Prostate gland (tissue), 2 donors: ENCODE data around the gene GLO1.
A peak's percentile ranks its signal among the peaks of the same experiment; 100 is the strongest.

Source experiments
- POLR2A ChIP-seq: fragments of 450-650 bp; IDR thresholded peaks from one replicate; pipeline ENCODE4 v1.6.1; 2016; ENCODE audit warnings: antibody characterized with exemption, mild to moderate bottlenecking
- TF ChIP-seq, protein P1 (sequence below), 4 experiments: fragments of 200-600 bp in 2 of 4; fragments of 450-650 bp in 2 of 4; sonication (generic) in 2 of 4; IDR thresholded peaks; 1 replicate in 3 of 4; 2 replicates in 1 of 4; pipeline ENCODE4 v1.5.1; 2016 to 2019; ENCODE audit warnings: antibody characterized with exemption in 4 of 4, mild to moderate bottlenecking in 2 of 4, moderate library complexity in 2 of 4

DNA sequence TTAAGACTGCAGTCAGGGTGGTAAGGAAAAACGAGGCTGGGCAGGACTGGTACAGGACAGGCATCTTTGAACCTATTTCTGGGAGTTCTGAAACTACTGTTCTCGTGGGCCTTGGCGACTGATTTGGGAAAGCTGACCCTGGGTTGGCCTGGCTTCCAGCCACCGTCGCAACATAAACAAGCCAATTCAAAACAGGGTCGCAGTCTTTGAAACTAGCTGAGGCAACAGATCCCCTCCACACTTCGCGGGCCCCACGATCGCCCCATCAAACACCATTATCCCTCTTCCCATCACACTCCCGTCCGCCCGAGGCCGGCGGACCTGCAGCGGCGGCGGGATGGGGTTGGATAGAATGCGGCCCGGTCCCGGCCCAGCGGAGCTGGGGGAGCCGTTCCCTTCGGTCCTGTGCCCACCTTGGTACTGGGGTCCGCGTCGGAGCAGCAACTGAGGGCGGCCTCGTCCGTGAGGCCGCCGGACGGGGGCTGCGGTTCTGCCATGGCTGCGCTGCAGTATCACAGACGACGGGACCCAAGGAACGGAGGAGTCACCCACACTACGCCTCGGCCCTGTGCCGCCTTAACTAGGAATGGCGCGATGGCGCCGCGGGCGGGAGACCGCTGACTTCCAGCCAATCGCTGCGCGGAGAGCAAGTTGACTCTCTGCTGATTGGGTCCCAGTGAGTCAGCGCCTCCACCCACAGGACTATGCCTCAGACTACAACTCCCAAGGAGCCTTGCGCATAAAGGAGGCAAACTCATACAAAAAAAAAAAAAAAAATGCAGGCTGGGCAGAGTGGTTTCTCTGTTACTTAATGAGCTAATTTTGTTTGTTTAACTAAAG, at the start of gene GLO1:
- peak; percentile 90 for TF ChIP-seq POLR2A
- TF ChIP-seq, protein P1, sequence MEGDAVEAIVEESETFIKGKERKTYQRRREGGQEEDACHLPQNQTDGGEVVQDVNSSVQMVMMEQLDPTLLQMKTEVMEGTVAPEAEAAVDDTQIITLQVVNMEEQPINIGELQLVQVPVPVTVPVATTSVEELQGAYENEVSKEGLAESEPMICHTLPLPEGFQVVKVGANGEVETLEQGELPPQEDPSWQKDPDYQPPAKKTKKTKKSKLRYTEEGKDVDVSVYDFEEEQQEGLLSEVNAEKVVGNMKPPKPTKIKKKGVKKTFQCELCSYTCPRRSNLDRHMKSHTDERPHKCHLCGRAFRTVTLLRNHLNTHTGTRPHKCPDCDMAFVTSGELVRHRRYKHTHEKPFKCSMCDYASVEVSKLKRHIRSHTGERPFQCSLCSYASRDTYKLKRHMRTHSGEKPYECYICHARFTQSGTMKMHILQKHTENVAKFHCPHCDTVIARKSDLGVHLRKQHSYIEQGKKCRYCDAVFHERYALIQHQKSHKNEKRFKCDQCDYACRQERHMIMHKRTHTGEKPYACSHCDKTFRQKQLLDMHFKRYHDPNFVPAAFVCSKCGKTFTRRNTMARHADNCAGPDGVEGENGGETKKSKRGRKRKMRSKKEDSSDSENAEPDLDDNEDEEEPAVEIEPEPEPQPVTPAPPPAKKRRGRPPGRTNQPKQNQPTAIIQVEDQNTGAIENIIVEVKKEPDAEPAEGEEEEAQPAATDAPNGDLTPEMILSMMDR (IDR thresholded peaks at IDR 0.05): no peak
